Duodenal mucosa (tissue), 2 donors: ENCODE data around the gene SCRG1.

Experiments used
- H3K27ac ChIP-seq: one replicate; pipeline ENCODE4 v1.7.0; 2013; ENCODE audit warnings: low read depth, low read length
- H3K27me3 ChIP-seq, 2 donors: one replicate each; pipeline ENCODE4 v1.7.0; 2013; ENCODE audit warnings: low read length in 2 of 2, control low read depth in 1 of 2; ENCODE audit not compliant: insufficient read depth in 2 of 2, control insufficient read depth in 1 of 2
- H3K36me3 ChIP-seq, 2 donors: one replicate each; pipeline ENCODE4 v1.7.0; 2013; ENCODE audit warnings: low read length in 2 of 2, control low read depth in 1 of 2; ENCODE audit not compliant: insufficient read depth in 2 of 2, control insufficient read depth in 1 of 2
- H3K4me1 ChIP-seq, 2 donors: one replicate each; pipeline ENCODE4 v1.7.0; 2013; ENCODE audit warnings: low read length in 2 of 2, control low read depth in 1 of 2; ENCODE audit not compliant: insufficient read depth in 2 of 2, control insufficient read depth in 1 of 2
- H3K4me3 ChIP-seq, 2 donors: one replicate each; pipeline ENCODE4 v1.7.0; 2013; ENCODE audit warnings: low read length in 2 of 2, low read depth in 1 of 2
- H3K9ac ChIP-seq, 2 donors: one replicate each; pipeline ENCODE4 v1.7.0; 2013; ENCODE audit warnings: low read length in 2 of 2, low read depth in 1 of 2
- H3K9me3 ChIP-seq, 2 donors: one replicate each; pipeline ENCODE4 v1.7.0; 2013; ENCODE audit warnings: low read length in 2 of 2, control low read depth in 1 of 2; ENCODE audit not compliant: control insufficient read depth in 1 of 2

SCRG1 gene

GRCh38 chr4:173367285-173367684 lies 31.6 kb downstream of the SCRG1 start:
- H3K36me3 ChIP-seq = no peaks in the 10 kb centered on the region
- no peak overlapping the region for H3K27ac ChIP-seq
- peaks cover 0 to 4% of the 10 kb centered on the region in 2 donors for H3K4me1 ChIP-seq
- no peak overlapping the region for H3K9ac ChIP-seq
- H3K27me3 ChIP-seq = no peaks in the 10 kb centered on the region
- H3K4me3 ChIP-seq = no peak overlapping the region
- no peaks in the 10 kb centered on the region for H3K9me3 ChIP-seq

- H3K36me3 ChIP-seq = no peaks in the 10 kb centered on the region
- H3K27ac ChIP-seq = no peak overlapping the region
- peaks cover 0 to 4% of the 10 kb centered on the region in 2 donors for H3K4me1 ChIP-seq
- no peak overlapping the region for H3K4me3 ChIP-seq
- H3K27me3 ChIP-seq = no peaks in the 10 kb centered on the region
- H3K9ac ChIP-seq = no peak overlapping the region
- H3K9me3 ChIP-seq = no peaks in the 10 kb centered on the region
These were observed 33.4 kb downstream of the SCRG1 start for GRCh38 chr4:173365359-173365996.

- no peak overlapping the region for H3K27ac ChIP-seq
These were observed 36.2 kb downstream of the SCRG1 start for GRCh38 chr4:173362666-173363065.

GRCh38 chr4:173360587-173361221 lies 38.2 kb downstream of the SCRG1 start:
- no peaks in the 10 kb centered on the region for H3K9me3 ChIP-seq
- H3K27me3 ChIP-seq = no peaks in the 10 kb centered on the region
- peaks cover 0 to 2% of the 10 kb centered on the region in 2 donors for H3K4me1 ChIP-seq
- H3K4me3 ChIP-seq = no peak overlapping the region
- H3K36me3 ChIP-seq = no peaks in the 10 kb centered on the region
- no peak overlapping the region for H3K27ac ChIP-seq
- no peak overlapping the region for H3K9ac ChIP-seq

More at GRCh38 chr4:173362666-173363065, 36.2 kb downstream of the SCRG1 start:
- H3K9me3 ChIP-seq = no peaks in the 10 kb centered on the region
- H3K27me3 ChIP-seq = no peaks in the 10 kb centered on the region
- no peak overlapping the region for H3K4me3 ChIP-seq
- H3K4me1 ChIP-seq = peaks cover 0 to 4% of the 10 kb centered on the region in 2 donors
- H3K9ac ChIP-seq = no peak overlapping the region
- H3K36me3 ChIP-seq = no peaks in the 10 kb centered on the region

GRCh38 chr4:173357939-173358338 lies 41.0 kb downstream of the SCRG1 start:
- no peaks in the 10 kb centered on the region for H3K4me1 ChIP-seq
- H3K27me3 ChIP-seq = no peaks in the 10 kb centered on the region
- no peak overlapping the region for H3K27ac ChIP-seq
- no peak overlapping the region for H3K4me3 ChIP-seq
- no peaks in the 10 kb centered on the region for H3K9me3 ChIP-seq
- H3K36me3 ChIP-seq = no peaks in the 10 kb centered on the region
- no peak overlapping the region for H3K9ac ChIP-seq

GRCh38 chr4:173347467-173347866 lies 51.4 kb downstream of the SCRG1 start:
- no peaks in the 10 kb centered on the region for H3K9me3 ChIP-seq
- H3K27ac ChIP-seq = no peak overlapping the region
- H3K4me1 ChIP-seq = no peaks in the 10 kb centered on the region
- no peaks in the 10 kb centered on the region for H3K27me3 ChIP-seq
- no peak overlapping the region for H3K9ac ChIP-seq
- no peak overlapping the region for H3K4me3 ChIP-seq
- no peaks in the 10 kb centered on the region for H3K36me3 ChIP-seq

GRCh38 chr4:173346074-173346473 lies 52.8 kb downstream of the SCRG1 start:
- no peaks in the 10 kb centered on the region for H3K9me3 ChIP-seq
- no peak overlapping the region for H3K9ac ChIP-seq
- H3K4me3 ChIP-seq = no peak overlapping the region
- no peaks in the 10 kb centered on the region for H3K4me1 ChIP-seq
- no peaks in the 10 kb centered on the region for H3K27me3 ChIP-seq
- no peak overlapping the region for H3K27ac ChIP-seq
- no peaks in the 10 kb centered on the region for H3K36me3 ChIP-seq

GRCh38 chr4:173345648-173346047 lies 53.3 kb downstream of the SCRG1 start:
- Histone ChIP-seq H3K9me3 (no peaks in the 10 kb centered on the region), H3K4me1 (no peaks in the 10 kb centered on the region), H3K27ac (no peak overlapping the region), H3K9ac (no peak overlapping the region), H3K4me3 (no peak overlapping the region), H3K27me3 (no peaks in the 10 kb centered on the region), H3K36me3 (no peaks in the 10 kb centered on the region)

GRCh38 chr4:173343832-173344397 lies 55.0 kb downstream of the SCRG1 start:
- H3K27me3 ChIP-seq = no peaks in the 10 kb centered on the region
- H3K4me1 ChIP-seq = no peaks in the 10 kb centered on the region
- no peak overlapping the region for H3K27ac ChIP-seq
- no peak overlapping the region for H3K4me3 ChIP-seq
- no peaks in the 10 kb centered on the region for H3K36me3 ChIP-seq
- H3K9ac ChIP-seq = no peak overlapping the region
- H3K9me3 ChIP-seq = no peaks in the 10 kb centered on the region

GRCh38 chr4:173337463-173337862 lies 61.5 kb downstream of the SCRG1 start:
- Histone ChIP-seq H3K9me3 (no peaks in the 10 kb centered on the region), H3K27me3 (no peaks in the 10 kb centered on the region), H3K4me1 (peaks cover 6 to 12% of the 10 kb centered on the region in 2 donors), H3K36me3 (no peaks in the 10 kb centered on the region), H3K9ac (no peak overlapping the region), H3K4me3 (no peak overlapping the region), H3K27ac (no peak overlapping the region)
